AG09319 (cell line): ENCODE measurements around the gene GAS7.

Source experiments
- DNase-seq: peaks from one replicate; pipeline ENCODE4 v3.0.0-alpha.2; 2010; ENCODE audit warnings: low read depth; ENCODE audit errors: extremely low read depth
- CTCF ChIP-seq: IDR thresholded peaks from 2 replicates; pipeline ENCODE4 v1.5.1; 2011; ENCODE audit warnings: low read depth, mild to moderate bottlenecking, inconsistent platforms, low read length, moderate library complexity

Gene GAS7

GRCh38 chr17:10125531-10126275, 72.7 kb downstream of the GAS7 start:
- no peak for TF ChIP-seq CTCF
- no peak for DNase-seq

GRCh38 chr17:10123093-10123492, 75.3 kb downstream of the GAS7 start:
- no peak for DNase-seq
- TF ChIP-seq CTCF = no peak

- TF ChIP-seq CTCF = no peak
- DNase-seq = no peak
These were observed 76.3 kb downstream of the GAS7 start for GRCh38 chr17:10121971-10122707.

GRCh38 chr17:10120749-10121148, 77.7 kb downstream of the GAS7 start:
- DNase-seq = no peak
- no peak for TF ChIP-seq CTCF

- TF ChIP-seq CTCF = no peak
These were observed 78.3 kb downstream of the GAS7 start for GRCh38 chr17:10120109-10120485.

GRCh38 chr17:10119203-10120108, 79.0 kb downstream of the GAS7 start:
- no peak for TF ChIP-seq CTCF
- DNase-seq = no peak

More at GRCh38 chr17:10120109-10120485, 78.3 kb downstream of the GAS7 start:
- DNase-seq = no peak
